Suprapubic skin (tissue), 4 donors: Measurements from ENCODE around the gene TDRD9. TPM values are rescaled to one million over a fixed set of nuclear protein-coding genes. Genes with fewer than 3 reads are reported as not detected.
"Not testable (repeated sequence)": the region's sequence is repeated elsewhere in the genome, so short reads cannot be mapped to it uniquely, and the experiment has no call there.

ENCODE experiments used
- DNase-seq, 2 donors: peaks; one replicate each; pipeline ENCODE4 v3.0.0-alpha.2; 2019; ENCODE audit warnings: low spot score in 2 of 2
- H3K27ac ChIP-seq: fragments of 200-600 bp; sonication (generic); one replicate; pipeline ENCODE4 v1.5.1; 2019
- H3K27me3 ChIP-seq: fragments of 200-600 bp; sonication (generic); one replicate; pipeline ENCODE4 v1.5.1; 2019
- H3K36me3 ChIP-seq: fragments of 200-600 bp; sonication (generic); one replicate; pipeline ENCODE4 v1.5.1; 2019
- H3K4me1 ChIP-seq: fragments of 200-600 bp; sonication (generic); one replicate; pipeline ENCODE4 v1.5.1; 2019
- H3K4me3 ChIP-seq: fragments of 200-600 bp; sonication (generic); one replicate; pipeline ENCODE4 v1.5.1; 2019; ENCODE audit warnings: mild to moderate bottlenecking
- H3K9me3 ChIP-seq: fragments of 200-600 bp; sonication (generic); one replicate; pipeline ENCODE4 v1.5.1; 2019
- CTCF ChIP-seq, 2 donors: fragments of 200-600 bp in 1 of 2; fragments of 450-650 bp in 1 of 2; sonication (generic) in 1 of 2; IDR thresholded peaks; one replicate each; pipeline ENCODE4 v1.5.1; 2016 to 2019; ENCODE audit warnings: antibody characterized with exemption in 2 of 2, mild to moderate bottlenecking in 1 of 2, moderate library complexity in 1 of 2
- EP300 ChIP-seq: sonication (generic); formaldehyde crosslinking; IDR thresholded peaks from one replicate; pipeline ENCODE4 v1.6.1; 2017; ENCODE audit warnings: antibody characterized with exemption
- POLR2A ChIP-seq, 2 donors: fragments of 450-650 bp; IDR thresholded peaks; one replicate each; pipeline ENCODE4 v1.6.1; 2017; ENCODE audit warnings: antibody characterized with exemption in 2 of 2, mild to moderate bottlenecking in 2 of 2, moderate library complexity in 2 of 2
- POLR2AphosphoS5 ChIP-seq, 3 donors: sonication (generic); formaldehyde crosslinking; IDR thresholded peaks; one replicate each; pipeline ENCODE4 v1.6.1; 2017; ENCODE audit warnings: antibody characterized with exemption in 3 of 3
- WGBS: methylation state at CpG from one replicate; pipeline ENCODE4 v1.1.5; 2018; 5-methylcytosine and 5-hydroxymethylcytosine counted together
- total RNA-seq, 4 donors: library from RNA; depleted of rRNA; stranded (reverse); fragments of >200 nt; gene quantifications; one replicate each; pipeline ENCODE4 v1.1.0, GENCODE V29; 2016

Gene TDRD9
- total RNA-seq, 4 donors from 2014 or later = 1.0 to 1.7 TPM; not detected in 2

- Histone ChIP-seq H3K27me3 (peaks cover 4% of the 10 kb centered on the region), H3K36me3 (no peaks in the 10 kb centered on the region), H3K9me3 (no peaks in the 10 kb centered on the region), H3K27ac (no peak overlapping the region), H3K4me3 (no peak overlapping the region), H3K4me1 (no peaks in the 10 kb centered on the region)
- TF ChIP-seq CTCF (IDR thresholded peaks at IDR 0.05) = no peak
- TF ChIP-seq EP300 = no peak
- no peak for TF ChIP-seq POLR2A (IDR thresholded peaks at IDR 0.05)
- no peak for TF ChIP-seq POLR2AphosphoS5 (IDR thresholded peaks at IDR 0.05)
- DNase-seq = no peak
- WGBS = 69% methylated on average over 3 of the region's 4 CpGs
These were observed 45.1 kb downstream of the TDRD9 start for GRCh38 chr14:103973354-103973753.

GRCh38 chr14:103974575-103974974 is 46.3 kb downstream of the TDRD9 start:
- no peak for DNase-seq
- H3K4me3 ChIP-seq = no peak overlapping the region
- TF ChIP-seq CTCF (IDR thresholded peaks at IDR 0.05) (no peak), POLR2A (IDR thresholded peaks at IDR 0.05) (no peak), POLR2AphosphoS5 (IDR thresholded peaks at IDR 0.05) (no peak), EP300 (no peak)
- H3K9me3 ChIP-seq = no peaks in the 10 kb centered on the region
- WGBS = 75% methylated on average over 2 of the region's 2 CpGs
- peaks cover 4% of the 10 kb centered on the region for H3K27me3 ChIP-seq
- H3K27ac ChIP-seq = no peak overlapping the region
- H3K4me1 ChIP-seq = no peaks in the 10 kb centered on the region
- H3K36me3 ChIP-seq = no peaks in the 10 kb centered on the region

GRCh38 chr14:103980623-103981238 is 52.5 kb downstream of the TDRD9 start:
- not testable (repeated sequence) for H3K36me3 ChIP-seq, H3K27me3 ChIP-seq, H3K27ac ChIP-seq, DNase-seq, H3K4me3 ChIP-seq, H3K9me3 ChIP-seq, H3K4me1 ChIP-seq
- 59% methylated on average over 14 of the region's 14 CpGs for WGBS
- TF ChIP-seq CTCF (IDR thresholded peaks at IDR 0.05) = peak; percentile 26 to 69

GRCh38 chr14:103984196-103984595 is 55.9 kb downstream of the TDRD9 start:
- no peaks in the 10 kb centered on the region for H3K4me1 ChIP-seq
- no peak for DNase-seq
- no peaks in the 10 kb centered on the region for H3K27me3 ChIP-seq
- no peak overlapping the region for H3K27ac ChIP-seq
- H3K36me3 ChIP-seq = no peaks in the 10 kb centered on the region
- H3K4me3 ChIP-seq = no peak overlapping the region
- 73% methylated on average over 5 of the region's 5 CpGs for WGBS
- peaks cover 2% of the 10 kb centered on the region for H3K9me3 ChIP-seq
- TF ChIP-seq POLR2A (IDR thresholded peaks at IDR 0.05) = no peak
- no peak for TF ChIP-seq CTCF (IDR thresholded peaks at IDR 0.05)
- no peak for TF ChIP-seq POLR2AphosphoS5 (IDR thresholded peaks at IDR 0.05)
- no peak for TF ChIP-seq EP300

- H3K27me3 ChIP-seq = peaks cover 23% of the 10 kb centered on the region
- peaks cover 6% of the 10 kb centered on the region for H3K9me3 ChIP-seq
- no peak overlapping the region for H3K27ac ChIP-seq
- no peak overlapping the region for H3K4me3 ChIP-seq
- WGBS = 81% methylated on average over 1 of the region's 1 CpG
- TF ChIP-seq CTCF (IDR thresholded peaks at IDR 0.05) (no peak), POLR2AphosphoS5 (IDR thresholded peaks at IDR 0.05) (no peak), POLR2A (IDR thresholded peaks at IDR 0.05) (no peak), EP300 (no peak)
- no peak for DNase-seq
- H3K36me3 ChIP-seq = no peaks in the 10 kb centered on the region
- no peaks in the 10 kb centered on the region for H3K4me1 ChIP-seq
These were observed 60.8 kb downstream of the TDRD9 start for GRCh38 chr14:103989034-103989433.
